Central memory CD8-positive, alpha-beta T cell (primary cell): ENCODE results near the gene MSH6.

Experiments
- ATAC-seq: fragments of 150-1000 bp; cut with Tn5 transposase; replicated peaks from 2 replicates; pipeline ENCODE4 v1.10.0; 2022; ENCODE audit warnings: mild to moderate bottlenecking, moderate FRiP score, moderate number of reproducible peaks; ENCODE audit not compliant: poor library complexity, severe bottlenecking; ENCODE audit errors: extremely low read depth
- DNase-seq, 2 donors: peaks; one replicate each; pipeline ENCODE4 v3.0.0; 2021; ENCODE audit warnings: low spot score in 2 of 2
- H3K27ac Mint-ChIP-seq: one replicate; pipeline ENCODE4 v1.8.0; 2022; ENCODE audit warnings: low read depth, mild to moderate bottlenecking, moderate library complexity, mixed read lengths
- H3K27me3 Mint-ChIP-seq: one replicate; pipeline ENCODE4 v1.8.0; 2022; ENCODE audit warnings: mixed read lengths
- H3K36me3 Mint-ChIP-seq: one replicate; pipeline ENCODE4 v1.8.0; 2022; ENCODE audit warnings: mild to moderate bottlenecking, moderate library complexity, mixed read lengths; ENCODE audit not compliant: insufficient read depth
- H3K4me1 Mint-ChIP-seq: one replicate; pipeline ENCODE4 v1.8.0; 2022; ENCODE audit warnings: mixed read lengths
- H3K4me3 Mint-ChIP-seq: one replicate; pipeline ENCODE4 v1.8.0; 2022; ENCODE audit warnings: mild to moderate bottlenecking, moderate library complexity, mixed read lengths
- H3K9me3 Mint-ChIP-seq: one replicate; pipeline ENCODE4 v1.8.0; 2022; ENCODE audit warnings: mixed read lengths

MSH6 gene

GRCh38 chr2:47796090-47796697, 13.2 kb downstream of the MSH6 start:
- Mint-ChIP-seq H3K36me3 (peaks cover 43% of the 10 kb centered on the region), H3K4me1 (peaks cover 20% of the 10 kb centered on the region), H3K27ac (no peak overlapping the region), H3K9me3 (no peaks in the 10 kb centered on the region), H3K27me3 (no peaks in the 10 kb centered on the region), H3K4me3 (no peak overlapping the region)
- DNase-seq (no peak), ATAC-seq (no peak)

- DNase-seq = no peak
- no peak for ATAC-seq
- H3K4me3 Mint-ChIP-seq = no peak overlapping the region
Measured at GRCh38 chr2:47798631-47799030, 15.7 kb downstream of the MSH6 start.

GRCh38 chr2:47799031-47799609, 16.2 kb downstream of the MSH6 start:
- H3K4me1 Mint-ChIP-seq = peaks cover 17% of the 10 kb centered on the region
- peaks cover 61% of the 10 kb centered on the region for H3K36me3 Mint-ChIP-seq
- no peak overlapping the region for H3K4me3 Mint-ChIP-seq
- H3K9me3 Mint-ChIP-seq = peaks cover 6% of the 10 kb centered on the region
- ATAC-seq = no peak
- H3K27ac Mint-ChIP-seq = peak overlapping the region; percentile 61
- no peaks in the 10 kb centered on the region for H3K27me3 Mint-ChIP-seq
- no peak for DNase-seq

More at GRCh38 chr2:47798631-47799030, 15.7 kb downstream of the MSH6 start:
- peaks cover 57% of the 10 kb centered on the region for H3K36me3 Mint-ChIP-seq
- peaks cover 6% of the 10 kb centered on the region for H3K9me3 Mint-ChIP-seq
- H3K4me1 Mint-ChIP-seq = peaks cover 17% of the 10 kb centered on the region
- peak overlapping the region; percentile 4 for H3K27ac Mint-ChIP-seq
- H3K27me3 Mint-ChIP-seq = no peaks in the 10 kb centered on the region

DNA sequence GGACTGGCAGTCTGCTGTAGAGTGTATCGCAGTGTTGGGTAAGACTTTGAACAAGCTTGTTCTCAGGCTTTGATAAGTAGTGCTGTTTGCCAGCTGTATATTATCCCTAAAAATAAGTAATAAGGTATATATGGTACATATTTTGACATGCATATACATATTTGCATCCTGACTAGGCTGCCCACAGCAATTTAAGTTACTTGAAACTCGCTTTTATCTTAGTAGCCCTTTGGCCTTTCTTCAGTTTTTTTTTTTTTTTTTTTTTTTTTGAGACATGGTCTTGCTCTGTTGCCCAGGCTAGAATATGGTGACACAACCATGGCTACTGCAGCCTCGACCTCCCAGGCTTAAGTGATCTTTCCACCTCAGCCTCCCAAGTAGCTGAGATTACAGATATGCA, 18.2 kb downstream of the MSH6 start:
- Mint-ChIP-seq H3K4me1 (peaks cover 12% of the 10 kb centered on the region), H3K27ac (no peak overlapping the region), H3K36me3 (peaks cover 66% of the 10 kb centered on the region), H3K27me3 (no peaks in the 10 kb centered on the region), H3K9me3 (peaks cover 6% of the 10 kb centered on the region), H3K4me3 (no peak overlapping the region)
- ATAC-seq (no peak), DNase-seq (no peak)

DNA sequence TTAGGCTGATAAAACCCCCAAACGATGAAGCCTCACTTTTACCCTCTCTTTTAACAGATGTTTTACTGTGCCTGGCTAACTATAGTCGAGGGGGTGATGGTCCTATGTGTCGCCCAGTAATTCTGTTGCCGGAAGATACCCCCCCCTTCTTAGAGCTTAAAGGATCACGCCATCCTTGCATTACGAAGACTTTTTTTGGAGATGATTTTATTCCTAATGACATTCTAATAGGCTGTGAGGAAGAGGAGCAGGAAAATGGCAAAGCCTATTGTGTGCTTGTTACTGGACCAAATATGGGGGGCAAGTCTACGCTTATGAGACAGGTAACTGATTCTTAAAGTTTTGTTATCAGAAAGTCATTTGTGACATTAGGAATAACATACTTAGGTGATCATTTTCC, 20.4 kb downstream of the MSH6 start:
- Mint-ChIP-seq H3K27me3 (no peaks in the 10 kb centered on the region), H3K27ac (no peak overlapping the region), H3K4me3 (no peak overlapping the region), H3K9me3 (peaks cover 6% of the 10 kb centered on the region), H3K4me1 (peaks cover 12% of the 10 kb centered on the region), H3K36me3 (peaks cover 73% of the 10 kb centered on the region)
- DNase-seq (no peak), ATAC-seq (no peak)

DNA sequence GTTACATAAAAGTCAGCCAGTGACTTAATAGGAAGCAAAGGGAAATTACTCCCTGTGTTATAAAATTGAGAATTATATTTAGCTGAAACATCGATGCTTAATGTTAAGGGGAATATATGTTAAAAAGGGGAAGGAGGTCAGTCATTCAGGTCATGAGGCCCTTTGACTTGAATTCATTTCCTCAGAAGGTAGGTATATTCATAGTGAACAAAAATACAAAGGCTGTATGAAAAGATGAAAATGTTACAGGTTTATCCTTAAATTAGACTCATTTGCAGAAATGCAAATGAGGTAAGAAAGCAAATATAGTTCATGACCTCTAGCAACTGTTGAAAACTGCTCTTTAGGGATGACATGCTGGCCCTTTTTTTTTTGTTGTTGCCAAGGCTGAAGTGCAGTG, 20.8 kb downstream of the MSH6 start:
- ATAC-seq (no peak), DNase-seq (no peak)
- H3K27ac Mint-ChIP-seq = no peak overlapping the region
- H3K4me1 Mint-ChIP-seq = peaks cover 12% of the 10 kb centered on the region
- H3K4me3 Mint-ChIP-seq = no peak overlapping the region
- peaks cover 74% of the 10 kb centered on the region for H3K36me3 Mint-ChIP-seq
- no peaks in the 10 kb centered on the region for H3K27me3 Mint-ChIP-seq
- H3K9me3 Mint-ChIP-seq = peaks cover 6% of the 10 kb centered on the region

DNA sequence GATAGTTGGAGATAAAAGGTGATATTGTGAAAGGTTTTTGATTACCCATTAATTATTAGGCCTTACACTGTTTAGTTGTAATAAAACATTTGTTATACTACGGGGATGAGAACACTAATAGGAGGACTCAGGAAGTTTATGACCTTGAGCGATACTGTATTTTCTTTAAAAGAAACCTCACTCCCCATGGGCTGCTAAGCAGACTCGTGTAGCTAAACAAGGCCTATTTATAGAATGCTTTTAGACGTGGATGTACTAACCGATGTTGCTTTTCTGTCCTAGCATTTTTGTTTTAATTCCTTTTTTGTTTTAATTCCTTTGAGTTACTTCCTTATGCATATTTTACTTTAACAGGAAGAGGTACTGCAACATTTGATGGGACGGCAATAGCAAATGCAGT, 22.9 kb downstream of the MSH6 start:
- Mint-ChIP-seq H3K4me3 (no peak overlapping the region), H3K27ac (no peak overlapping the region), H3K27me3 (no peaks in the 10 kb centered on the region), H3K9me3 (peaks cover 6% of the 10 kb centered on the region), H3K4me1 (peaks cover 6% of the 10 kb centered on the region), H3K36me3 (peaks cover 69% of the 10 kb centered on the region)
- DNase-seq = no peak
- ATAC-seq = no peak

- ATAC-seq (no peak), DNase-seq (no peak)
- peaks cover 62% of the 10 kb centered on the region for H3K36me3 Mint-ChIP-seq
- H3K4me3 Mint-ChIP-seq = no peak overlapping the region
- H3K27me3 Mint-ChIP-seq = no peaks in the 10 kb centered on the region
- peak overlapping the region; percentile 33 for H3K27ac Mint-ChIP-seq
- peaks cover under 1% of the 10 kb centered on the region for H3K9me3 Mint-ChIP-seq
- H3K4me1 Mint-ChIP-seq = peaks cover 15% of the 10 kb centered on the region
Measured at GRCh38 chr2:47808614-47809013, 25.7 kb downstream of the MSH6 start.

DNA sequence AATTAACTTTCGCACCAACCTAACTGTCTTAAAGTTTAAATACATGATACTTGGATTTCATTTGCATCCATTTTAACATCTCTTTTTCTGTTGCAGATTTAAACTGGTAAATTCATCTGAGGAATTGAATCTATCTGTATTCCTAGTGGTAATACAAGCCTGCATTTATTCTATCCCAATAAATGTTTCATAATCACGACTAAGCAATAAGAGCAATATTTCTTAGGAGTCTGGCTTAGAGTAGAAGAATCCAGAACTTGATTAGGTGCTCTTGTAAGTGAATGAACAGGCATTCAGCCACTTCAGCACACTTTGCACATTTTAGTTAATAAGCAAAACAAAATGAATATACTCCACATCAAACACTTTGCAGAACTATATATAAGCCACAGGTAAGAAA, 27.0 kb downstream of the MSH6 start:
- DNase-seq = no peak
- Mint-ChIP-seq H3K36me3 (peaks cover 60% of the 10 kb centered on the region), H3K27me3 (no peaks in the 10 kb centered on the region), H3K27ac (no peak overlapping the region), H3K4me3 (no peak overlapping the region), H3K4me1 (peaks cover 18% of the 10 kb centered on the region), H3K9me3 (no peaks in the 10 kb centered on the region)
- no peak for ATAC-seq

DNA sequence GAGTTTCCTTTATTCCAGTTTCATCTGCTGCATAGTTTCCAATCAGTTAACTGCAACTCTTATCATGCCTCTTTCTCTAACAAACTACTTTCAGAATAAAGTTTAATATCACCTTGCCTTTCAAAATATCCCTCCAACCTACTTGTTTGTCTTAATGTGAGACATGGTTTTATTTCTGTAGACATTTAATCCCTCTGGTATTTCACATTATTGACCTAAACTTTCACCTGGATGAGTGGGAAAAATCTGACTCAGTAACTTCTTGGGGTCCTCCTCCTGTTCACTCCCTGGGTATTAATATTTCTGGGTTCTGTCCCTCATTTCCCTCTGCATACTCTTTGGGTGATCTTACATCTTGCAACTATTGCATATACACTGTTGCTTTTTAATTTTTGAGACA, 27.9 kb downstream of the MSH6 start:
- DNase-seq = no peak
- Mint-ChIP-seq H3K27me3 (no peaks in the 10 kb centered on the region), H3K36me3 (peaks cover 59% of the 10 kb centered on the region), H3K27ac (peak overlapping the region; percentile 5), H3K4me3 (no peak overlapping the region), H3K4me1 (peaks cover 20% of the 10 kb centered on the region), H3K9me3 (no peaks in the 10 kb centered on the region)
- ATAC-seq = no peak

GRCh38 chr2:47811668-47812067, 28.7 kb downstream of the MSH6 start:
- H3K27me3 Mint-ChIP-seq = no peaks in the 10 kb centered on the region
- ATAC-seq = no peak
- H3K36me3 Mint-ChIP-seq = peaks cover 57% of the 10 kb centered on the region
- H3K27ac Mint-ChIP-seq = peak overlapping the region; percentile 5
- H3K4me1 Mint-ChIP-seq = peaks cover 20% of the 10 kb centered on the region
- no peak for DNase-seq
- no peaks in the 10 kb centered on the region for H3K9me3 Mint-ChIP-seq
- no peak overlapping the region for H3K4me3 Mint-ChIP-seq

GRCh38 chr2:47815764-47816163, 32.8 kb downstream of the MSH6 start:
- no peak for DNase-seq
- Mint-ChIP-seq H3K36me3 (peaks cover 66% of the 10 kb centered on the region), H3K9me3 (no peaks in the 10 kb centered on the region), H3K4me3 (no peak overlapping the region), H3K4me1 (peaks cover 15% of the 10 kb centered on the region), H3K27ac (no peak overlapping the region), H3K27me3 (no peaks in the 10 kb centered on the region)
- no peak for ATAC-seq

- Mint-ChIP-seq H3K27me3 (no peaks in the 10 kb centered on the region), H3K36me3 (peaks cover 65% of the 10 kb centered on the region), H3K4me1 (peaks cover 5% of the 10 kb centered on the region), H3K27ac (peak overlapping the region; percentile 35), H3K4me3 (no peak overlapping the region), H3K9me3 (no peaks in the 10 kb centered on the region)
- DNase-seq (no peak), ATAC-seq (no peak)
Measured at GRCh38 chr2:47818777-47819176, 35.8 kb downstream of the MSH6 start.
